SK-N-MC (cell line): ENCODE results near the gene EMILIN2.

Experiments used
- EZH2 ChIP-seq: fragments of 200-600 bp; sonication (generic); IDR thresholded peaks from one replicate; pipeline ENCODE4 v1.6.1; 2017; ENCODE audit warnings: antibody characterized with exemption
- POLR2AphosphoS5 ChIP-seq: IDR thresholded peaks from 2 replicates; pipeline ENCODE4 v1.6.1; 2012; ENCODE audit warnings: mild to moderate bottlenecking, low read depth, low read length, borderline replicate concordance

DNA sequence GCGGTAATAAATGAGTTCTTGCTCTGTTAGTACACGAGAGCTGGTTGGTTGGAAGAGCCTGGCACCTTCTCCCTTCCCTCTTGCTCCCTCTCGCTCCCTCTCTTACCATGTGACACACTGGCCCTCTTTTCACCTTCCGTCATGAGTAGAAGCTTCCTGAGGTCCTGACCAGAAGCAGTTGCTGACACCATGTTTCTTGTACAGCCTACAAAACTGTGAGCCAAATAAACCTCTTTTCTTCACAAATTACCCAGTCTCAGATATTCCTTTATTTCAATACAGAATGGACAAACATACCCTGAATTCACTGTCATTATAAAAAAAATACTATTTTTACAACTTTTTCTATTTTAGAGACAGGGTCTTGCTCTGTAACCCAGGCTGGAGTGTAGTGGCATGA is 40.7 kb downstream of the EMILIN2 start:
- TF ChIP-seq EZH2 (no peak), POLR2AphosphoS5 (no peak)
